ELR (cell line): Measurements from ENCODE around the gene DVL2.

Source experiments
- DNase-seq: peaks from one replicate; pipeline ENCODE4 v3.0.0-alpha.2; 2015; ENCODE audit warnings: low read depth

DVL2 gene

DNA sequence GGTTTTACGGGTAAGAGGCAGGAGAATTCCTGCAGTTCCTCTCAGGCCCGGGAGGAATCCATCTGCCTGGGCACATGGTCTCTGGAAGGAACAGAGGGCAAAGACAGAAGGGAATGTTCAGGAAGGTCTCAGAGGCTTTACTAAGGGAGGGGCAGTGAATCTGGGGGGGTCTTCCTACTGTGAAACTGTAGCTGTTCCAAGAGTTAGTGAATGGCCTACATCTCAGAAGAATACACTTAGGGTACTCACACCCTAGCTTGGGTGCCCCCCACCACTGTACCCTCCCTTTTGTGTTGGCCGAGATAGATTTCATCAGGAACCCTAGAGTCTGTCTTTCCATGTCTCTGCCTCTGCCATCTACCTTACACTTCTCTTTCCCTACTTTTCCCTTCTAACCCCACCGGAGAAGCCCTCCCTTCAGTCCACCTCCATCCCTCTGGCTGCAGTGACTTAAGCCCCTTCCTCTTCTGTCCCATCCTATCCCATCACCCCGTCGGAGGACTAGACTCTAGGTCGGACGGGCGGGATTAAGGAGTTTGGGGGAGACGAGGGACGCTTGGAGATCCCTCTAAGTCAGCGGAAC, 15.0 kb downstream of the DVL2 start:
- no peak for DNase-seq

DNA sequence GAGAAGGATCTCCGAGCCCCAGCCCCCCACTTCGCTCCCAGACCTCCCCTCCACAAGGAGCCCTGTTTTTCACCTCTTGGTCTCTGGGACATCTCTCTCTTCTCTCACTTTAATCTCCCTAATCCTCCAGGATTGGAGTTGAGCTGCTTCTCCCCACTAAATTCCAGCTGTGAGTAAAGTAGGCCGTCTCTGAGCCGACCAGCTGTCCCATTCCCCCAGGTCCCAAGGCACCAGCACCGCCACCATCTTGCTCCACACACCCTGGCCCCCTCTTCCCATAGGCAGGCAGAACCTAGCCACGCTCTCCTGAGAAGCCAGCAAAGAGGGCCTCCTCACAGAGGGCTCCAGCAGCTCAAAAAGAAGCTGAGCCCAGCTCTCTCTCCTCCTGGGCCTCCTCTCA, 15.6 kb downstream of the DVL2 start:
- DNase-seq = no peak

DNA sequence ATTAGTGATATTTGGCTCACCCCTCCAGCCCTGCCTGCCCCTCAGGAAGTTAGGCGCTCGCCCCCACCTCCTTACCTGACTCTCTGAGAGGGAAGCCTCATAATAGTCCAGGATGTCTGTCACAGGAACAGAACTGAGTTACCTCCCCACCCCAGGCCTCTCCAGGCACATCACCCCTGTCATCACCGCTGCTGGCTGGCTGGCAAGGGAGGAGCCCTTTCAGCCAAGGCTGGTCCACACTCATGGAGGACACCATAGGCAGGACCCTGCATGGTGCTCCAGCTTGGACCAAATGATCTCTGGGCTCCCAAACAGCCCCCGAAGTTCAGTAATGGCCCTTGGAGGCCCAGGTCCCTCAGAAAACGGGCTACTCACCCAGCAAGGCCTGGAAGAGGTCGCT, 16.2 kb downstream of the DVL2 start:
- DNase-seq = peak; percentile 20

DNA sequence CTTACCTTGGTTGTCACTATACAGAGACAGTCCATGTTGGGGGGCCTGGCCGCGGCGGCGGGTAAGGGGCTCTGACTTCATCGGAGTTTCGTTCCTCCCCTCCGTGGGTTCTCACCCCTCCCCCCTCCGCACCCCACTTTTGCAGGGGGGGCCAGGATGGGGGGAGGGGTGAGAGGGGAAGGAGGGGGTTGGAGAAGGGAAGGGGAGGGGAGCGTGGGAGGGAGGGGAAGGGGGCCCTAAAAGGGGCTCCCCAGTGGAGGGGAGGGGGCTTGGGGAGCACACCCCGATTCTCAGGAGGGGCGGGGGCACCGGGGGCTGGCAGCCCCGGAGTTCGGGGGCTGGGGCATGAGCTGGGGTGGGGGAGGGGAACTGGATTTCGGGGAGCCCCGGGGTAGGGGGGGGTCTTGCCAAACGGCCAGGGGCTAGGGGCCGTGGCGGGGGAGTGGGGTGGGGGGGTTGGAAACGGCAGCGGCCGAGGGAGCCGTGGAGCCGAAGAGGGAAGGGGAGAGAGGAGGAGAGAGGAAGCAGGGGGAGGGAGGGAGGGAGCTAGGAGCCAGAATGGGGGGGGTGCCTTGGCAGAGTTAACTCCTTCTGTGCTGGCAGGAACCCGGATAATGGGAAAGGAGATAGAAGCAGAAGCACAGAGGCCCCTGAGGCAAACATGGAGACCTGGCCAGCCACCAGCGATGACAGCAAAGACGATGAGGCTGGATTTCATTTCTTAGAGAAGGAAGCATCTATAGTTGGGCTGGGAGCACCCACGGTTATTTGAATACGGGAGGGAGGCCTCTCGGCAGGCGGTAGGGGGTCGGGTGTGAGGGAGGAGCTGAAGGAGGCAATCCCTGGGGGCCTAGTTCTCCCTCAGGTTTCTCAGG, 17.0 kb downstream of the DVL2 start:
- peak; percentile 82 for DNase-seq

DNA sequence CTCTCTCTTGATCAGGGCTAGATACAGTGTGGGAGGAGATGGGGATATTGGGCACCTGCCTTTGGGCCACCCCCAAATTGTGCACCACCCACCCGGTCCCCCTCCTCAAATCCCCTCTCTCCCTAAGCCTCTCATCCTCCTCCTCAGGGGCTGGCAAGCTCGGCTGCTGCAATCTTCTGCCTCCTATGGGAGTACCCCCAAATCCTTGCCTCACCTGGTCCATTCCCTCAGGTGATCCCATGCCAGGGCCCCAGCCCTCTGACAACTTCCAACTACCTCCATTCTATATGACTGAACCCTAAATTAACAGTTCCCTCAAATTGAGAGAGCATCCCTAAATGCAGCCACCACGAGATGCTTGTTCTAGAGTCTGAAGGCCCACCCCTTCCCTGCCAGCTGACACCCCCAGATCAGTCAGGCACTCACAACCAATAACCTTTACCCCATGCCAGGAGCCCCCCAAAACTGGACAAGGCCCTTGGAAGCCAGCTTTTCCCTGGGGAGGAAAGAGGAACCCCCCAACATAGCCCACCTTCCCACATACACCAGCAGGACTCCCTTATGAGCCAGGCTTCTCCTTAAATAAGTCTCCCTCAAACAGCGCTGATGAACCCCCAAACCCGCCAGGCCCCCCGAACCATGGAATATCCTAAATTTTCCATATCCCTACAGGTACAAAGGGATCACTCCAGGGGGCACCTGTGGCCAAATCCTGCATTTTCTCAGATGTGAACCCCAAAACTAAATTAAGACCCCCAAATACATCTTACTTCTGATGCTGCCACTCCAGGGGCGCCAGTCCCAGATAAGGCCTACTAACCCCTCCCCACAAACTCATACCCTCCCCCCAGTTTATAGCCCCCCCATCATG, 17.8 kb downstream of the DVL2 start:
- DNase-seq = peak; percentile 16

GRCh38 chr17:7215652-7216180, 18.6 kb downstream of the DVL2 start:
- DNase-seq = peak; percentile 46

GRCh38 chr17:7215136-7215638, 19.1 kb downstream of the DVL2 start:
- no peak for DNase-seq

GRCh38 chr17:7214300-7215135, 19.8 kb downstream of the DVL2 start:
- peak; percentile 98 for DNase-seq

DNA sequence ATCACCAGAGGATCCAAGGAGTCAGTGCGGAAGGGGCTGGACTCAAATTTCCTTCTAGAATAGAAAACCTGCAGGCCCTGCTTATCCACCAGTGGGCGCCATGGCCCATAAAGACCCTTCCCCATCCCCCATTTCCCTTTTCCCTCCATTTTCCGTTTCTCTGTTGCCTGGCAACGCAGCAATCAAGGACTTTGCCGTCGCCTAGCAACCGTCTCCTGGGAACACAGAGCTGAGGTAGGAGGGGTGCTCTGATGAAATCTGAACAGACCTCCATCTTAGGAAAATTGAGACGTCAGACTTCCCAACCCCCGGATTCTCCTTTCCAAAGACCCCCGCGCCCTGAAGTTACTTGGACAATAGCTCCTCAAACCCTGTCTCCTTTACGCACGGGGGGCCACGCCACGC, 20.4 kb downstream of the DVL2 start:
- DNase-seq = peak; percentile 81

DNA sequence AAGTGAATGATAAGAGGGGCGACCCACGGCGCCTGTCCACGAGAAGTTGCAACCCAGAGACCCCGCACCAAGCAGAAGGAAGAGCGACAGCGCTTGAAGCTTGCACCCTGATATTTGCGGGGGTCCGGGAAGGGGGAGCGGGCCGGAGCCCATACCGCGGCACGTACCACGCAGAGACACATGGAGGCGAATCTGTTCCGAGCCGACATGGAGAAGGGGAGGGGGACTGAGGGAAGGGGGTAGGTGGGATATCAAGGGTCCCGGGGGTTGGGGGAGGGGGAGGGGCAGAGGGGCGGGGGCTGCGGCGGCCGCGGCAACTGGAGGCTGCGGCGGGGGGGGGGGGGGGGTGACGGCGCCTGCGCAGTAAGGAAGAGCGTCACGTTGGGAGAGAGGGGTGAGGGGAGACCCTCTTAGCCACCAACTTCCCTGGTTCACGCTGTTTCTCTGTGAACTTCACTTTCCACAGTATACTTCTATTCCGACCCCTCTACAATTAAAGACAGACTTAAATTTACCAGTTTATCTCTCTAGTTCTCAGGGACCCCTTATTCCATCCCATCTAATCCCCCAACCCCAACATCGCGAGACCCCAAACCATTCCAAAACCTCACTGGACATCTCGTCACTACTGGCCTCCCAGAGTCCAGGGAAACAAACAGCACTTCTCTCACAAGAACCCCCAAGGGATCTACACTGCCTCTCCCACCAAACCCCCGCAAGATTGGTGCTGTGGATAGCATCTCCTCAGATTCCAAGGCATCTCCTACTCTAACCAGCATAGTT, 22.6 kb downstream of the DVL2 start:
- no peak for DNase-seq

DNA sequence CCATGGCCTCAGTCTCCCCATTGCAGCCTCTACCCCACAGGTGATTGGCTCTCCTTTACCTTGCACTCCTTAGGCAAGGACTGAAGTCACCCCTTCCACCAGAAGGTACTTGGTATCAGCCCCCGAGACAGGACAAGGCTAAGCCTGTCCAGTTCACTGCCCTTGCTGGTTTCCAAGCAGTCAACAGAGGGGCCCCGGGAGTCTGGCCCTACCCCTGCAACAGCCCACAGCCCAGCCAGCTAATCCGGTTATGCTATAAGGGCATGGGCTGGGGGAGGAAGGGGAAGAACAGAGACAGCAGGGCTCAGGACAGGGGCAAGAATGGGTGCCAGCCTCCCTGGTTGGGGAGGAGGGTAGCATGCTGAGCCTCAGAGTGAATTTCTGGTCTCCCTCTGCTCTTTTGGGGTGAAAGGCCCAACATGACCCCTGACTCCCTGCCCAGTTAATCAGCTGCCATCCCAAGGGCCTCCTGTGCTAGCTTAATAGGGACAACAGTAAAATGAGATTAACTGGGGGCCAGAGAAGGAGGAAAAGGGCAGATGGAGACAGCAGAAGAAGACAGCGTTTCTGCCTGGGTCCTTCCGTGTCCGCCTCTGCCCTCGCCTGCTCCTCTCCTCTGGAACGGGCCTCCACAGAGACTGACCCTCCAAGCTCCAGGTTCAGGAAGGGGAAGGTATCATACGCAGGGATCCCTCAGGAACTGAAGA, 25.4 kb downstream of the DVL2 start:
- no peak for DNase-seq

- no peak for DNase-seq
These were observed 26.2 kb downstream of the DVL2 start for GRCh38 chr17:7208027-7208571.

DNA sequence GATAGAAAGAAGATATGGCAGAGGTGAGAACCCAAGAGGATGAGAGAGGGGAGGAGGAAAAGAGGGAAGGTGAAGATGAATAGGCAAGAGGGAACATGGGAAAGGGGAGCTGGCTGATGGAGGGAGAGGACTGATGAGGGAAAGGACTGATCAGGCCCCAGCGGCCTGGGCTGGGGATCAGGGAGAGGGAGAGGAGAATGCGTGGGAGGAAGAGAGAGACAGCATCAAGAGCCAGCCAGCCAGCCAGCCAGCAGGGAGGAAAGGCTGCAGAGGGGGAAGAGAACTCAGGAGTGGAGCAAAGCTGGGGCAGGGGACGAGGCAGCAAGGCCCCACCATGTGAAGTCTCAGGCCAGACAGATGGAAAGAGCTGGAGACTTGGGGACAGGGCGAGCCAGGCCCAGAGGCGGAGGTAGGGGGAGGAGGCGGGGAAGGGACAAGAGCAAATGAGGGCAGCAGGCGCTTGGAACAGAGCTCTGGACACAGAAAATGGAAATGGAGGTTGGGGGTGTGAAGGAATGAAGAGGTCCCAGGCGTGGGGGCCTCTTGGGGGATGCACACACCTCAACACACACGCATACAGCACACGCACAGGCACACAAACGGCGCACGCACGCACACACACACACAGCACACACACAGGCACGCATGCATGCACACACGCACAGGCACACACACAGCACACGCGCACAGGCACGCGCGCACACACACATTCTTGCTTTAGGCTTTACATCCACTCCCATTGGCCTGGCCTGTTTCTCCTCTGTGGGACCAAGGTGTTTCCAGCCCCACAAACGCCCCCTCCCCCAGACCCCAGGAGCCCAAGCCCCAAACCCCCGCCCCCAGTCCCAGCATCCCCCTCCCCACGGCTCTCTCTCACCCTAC, 27.0 kb downstream of the DVL2 start:
- DNase-seq = no peak

- DNase-seq = no peak
These were observed 28.8 kb downstream of the DVL2 start for GRCh38 chr17:7205561-7205960.

GRCh38 chr17:7204828-7205461, 29.4 kb downstream of the DVL2 start:
- peak; percentile 71 for DNase-seq

DNA sequence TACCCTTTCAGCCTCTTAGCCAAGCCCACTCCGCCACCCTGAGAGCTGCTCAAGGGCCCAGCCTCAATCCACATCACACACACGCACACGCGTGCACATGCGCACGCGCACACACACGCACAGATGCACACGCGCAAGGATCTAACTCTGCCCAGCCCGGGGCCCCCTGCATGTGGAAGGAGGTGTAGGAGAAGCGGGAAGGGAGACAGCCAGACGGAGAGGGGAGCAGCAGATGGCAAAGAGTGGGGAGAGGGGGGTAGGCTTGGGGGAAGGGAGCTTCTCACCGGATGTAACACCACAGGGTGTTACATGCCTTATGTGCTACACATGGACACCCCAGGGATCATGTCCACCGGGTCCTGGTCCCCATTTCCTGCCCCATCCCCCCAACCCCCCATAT, 30.0 kb downstream of the DVL2 start:
- DNase-seq = no peak

- DNase-seq = no peak
These were observed 30.9 kb downstream of the DVL2 start for GRCh38 chr17:7203391-7203790.
